HepG2 (cell line): ENCODE results near the gene AKR7A3. TPM values are rescaled to one million over a fixed set of nuclear protein-coding genes. Genes with fewer than 3 reads are reported as not detected.

ENCODE experiments used
- BORCS8-MEF2B ChIP-seq: sonication (generic); formaldehyde crosslinking; IDR thresholded peaks from 2 replicates; pipeline ENCODE4 v1.8.0; 2022; ENCODE audit warnings: mild to moderate bottlenecking, missing genetic modification reagents
- CHD2 ChIP-seq: IDR thresholded peaks from 2 replicates; pipeline ENCODE4 v1.6.1; 2011; ENCODE audit warnings: low read depth, low read length, improper control_type of control experiment
- GABPA ChIP-seq, 2 experiments: IDR thresholded peaks; 2 replicates each; pipeline ENCODE4 v1.6.1; 2011 to 2016; ENCODE audit warnings: low read depth in 2 of 2, low read length in 1 of 2, missing biosample characterization in 1 of 2, missing genetic modification characterization in 1 of 2
- HOXD1 ChIP-seq: sonication (generic); formaldehyde crosslinking; IDR thresholded peaks from 2 replicates; pipeline ENCODE4 v1.5.0; 2020; ENCODE audit warnings: missing genetic modification reagents
- MIXL1 ChIP-seq: IDR thresholded peaks from 2 replicates; pipeline ENCODE4 v1.6.1; 2016
- NR2F6 ChIP-seq, 2 experiments: IDR thresholded peaks; 2 replicates each; pipeline ENCODE4 v1.6.1; 2016; ENCODE audit warnings: antibody characterized with exemption in 1 of 2, mild to moderate bottlenecking in 1 of 2
- RBM39 ChIP-seq: fragments of 200-400 bp; formaldehyde crosslinking; IDR thresholded peaks from one replicate; pipeline ENCODE4 v1.6.1; 2018; ENCODE audit warnings: antibody characterized with exemption, mild to moderate bottlenecking, low read depth, low read length; ENCODE audit not compliant: poor library complexity, severe bottlenecking
- SOX5 ChIP-seq: IDR thresholded peaks from 2 replicates; pipeline ENCODE4 v1.6.1; 2016; ENCODE audit warnings: borderline replicate concordance
- TRIM24 ChIP-seq: sonication (generic); formaldehyde crosslinking; IDR thresholded peaks from 2 replicates; pipeline ENCODE4 v1.8.0; 2022; ENCODE audit warnings: mild to moderate bottlenecking, missing genetic modification reagents
- XRCC5 ChIP-seq: fragments of 200-400 bp; formaldehyde crosslinking; optimal IDR thresholded peaks from 2 replicates; pipeline ENCODE3; 2017; ENCODE audit warnings: mild to moderate bottlenecking, low read length
- ZNF10 ChIP-seq: sonication (generic); formaldehyde crosslinking; IDR thresholded peaks from 2 replicates; pipeline ENCODE4 v1.4.0; 2020; ENCODE audit warnings: mild to moderate bottlenecking, low read depth, missing genetic modification reagents, borderline replicate concordance
- ZNF672 ChIP-seq: sonication (generic); formaldehyde crosslinking; IDR thresholded peaks from 2 replicates; pipeline ENCODE4 v1.8.1; 2022; ENCODE audit warnings: missing genetic modification reagents
- ZSCAN22 ChIP-seq: sonication (generic); formaldehyde crosslinking; IDR thresholded peaks from 2 replicates; pipeline ENCODE4 v1.4.0; 2020; ENCODE audit warnings: mild to moderate bottlenecking, missing genetic modification reagents
- polyA plus RNA-seq, 8 experiments: library from polyadenylated mRNA; depleted of rRNA in 3 of 8; stranded (reverse) in 7 of 8; unstranded in 1 of 8; fragments of >200 nt; fragmentation: Illumina TruSeq in 4 of 8; extraction: Trizol in 4 of 8; gene quantifications; 2 replicates each; pipeline versions ENCODE4 v1.2.1 to v1.2.3, GENCODE V29; 2011 to 2016; ENCODE audit warnings: low read depth in 4 of 8, missing spikeins in 1 of 8, mixed read lengths in 1 of 8; ENCODE audit not compliant: insufficient read depth in 1 of 8
- total RNA-seq, 5 experiments: library from RNA; depleted of rRNA; stranded (reverse); fragments of >200 nt; fragmentation: Illumina TruSeq; extraction: Trizol; gene quantifications; 2 replicates each; pipeline ENCODE4 v1.2.3, GENCODE V29; 2016; ENCODE audit warnings: low read depth in 1 of 5
- TF ChIP-seq, protein P1 (sequence below): sonication (generic); formaldehyde crosslinking; IDR thresholded peaks from 2 replicates; pipeline ENCODE4 v1.5.0; 2020; ENCODE audit warnings: missing genetic modification reagents, mild to moderate bottlenecking, borderline replicate concordance
- TF ChIP-seq, protein P2 (sequence below): sonication (generic); formaldehyde crosslinking; IDR thresholded peaks from 2 replicates; pipeline ENCODE4 v1.8.1; 2023; ENCODE audit warnings: mild to moderate bottlenecking, inconsistent platforms, moderate library complexity, missing genetic modification reagents, borderline replicate concordance
- TF ChIP-seq, protein P3 (sequence below): sonication (generic); formaldehyde crosslinking; IDR thresholded peaks from 2 replicates; pipeline ENCODE4 v1.5.1; 2020; ENCODE audit warnings: missing genetic modification reagents, mild to moderate bottlenecking, borderline replicate concordance
- TF ChIP-seq, protein P4 (sequence below): sonication (generic); formaldehyde crosslinking; conservative IDR thresholded peaks from 2 replicates; pipeline ENCODE4 v1.4.0; 2020; ENCODE audit warnings: missing genetic modification reagents
- TF ChIP-seq, protein P5 (sequence below): sonication (generic); formaldehyde crosslinking; IDR thresholded peaks from 2 replicates; pipeline ENCODE4 v1.8.1; 2023; ENCODE audit warnings: mild to moderate bottlenecking, missing genetic modification reagents

Gene AKR7A3
- total and polyA plus RNA-seq, 2 of the 13 experiments (the other 11 are each of a cell fraction or from before 2014, with no cell fraction given) = 0.58 to 1.00 TPM

DNA sequence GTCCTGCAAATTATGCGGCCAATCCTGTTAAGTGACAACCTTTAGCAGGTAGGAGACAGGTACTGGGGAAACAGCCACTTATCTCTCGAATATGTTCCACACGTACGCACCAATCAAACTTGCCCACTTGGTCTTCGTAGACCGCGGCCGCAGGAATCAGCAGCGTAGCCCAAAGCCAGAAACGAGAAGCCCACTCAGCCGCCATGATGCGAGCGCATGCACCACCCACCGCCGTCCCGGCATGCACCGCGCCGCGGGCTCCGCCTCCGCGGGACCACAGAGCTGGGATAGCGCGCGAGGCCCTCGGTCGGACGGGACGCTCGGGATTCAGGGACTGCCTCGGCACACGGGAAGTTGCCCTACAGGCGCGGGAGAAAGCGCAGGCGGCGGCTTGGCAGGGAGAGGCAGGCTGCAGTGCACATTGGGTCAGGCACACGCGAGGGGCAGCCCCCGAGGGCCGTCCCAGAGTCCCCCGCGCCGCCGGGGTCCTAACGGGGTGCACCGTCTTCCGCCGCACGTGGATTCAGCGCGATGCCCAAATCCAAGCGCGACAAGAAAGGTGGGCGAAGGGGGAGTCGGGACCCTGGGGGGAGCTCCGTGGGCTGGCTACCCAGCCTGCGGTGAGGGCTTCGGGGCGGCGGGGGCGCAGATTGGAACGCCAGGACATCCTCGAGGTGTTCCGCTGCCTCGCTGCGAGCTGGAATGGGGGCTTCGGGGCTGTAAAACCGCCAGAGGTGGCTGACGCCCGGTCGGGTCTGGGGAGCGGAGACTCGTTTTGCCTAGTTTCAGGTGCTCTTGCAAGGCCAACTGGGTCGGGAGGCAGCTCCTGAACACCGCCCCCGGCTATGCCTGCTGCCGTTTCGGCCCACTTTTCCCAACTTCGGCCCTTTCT lies 37.0 kb downstream of the AKR7A3 start, which contains the start of the genes EMC1 and MRTO4 (continued):
- TF ChIP-seq, protein P1, sequence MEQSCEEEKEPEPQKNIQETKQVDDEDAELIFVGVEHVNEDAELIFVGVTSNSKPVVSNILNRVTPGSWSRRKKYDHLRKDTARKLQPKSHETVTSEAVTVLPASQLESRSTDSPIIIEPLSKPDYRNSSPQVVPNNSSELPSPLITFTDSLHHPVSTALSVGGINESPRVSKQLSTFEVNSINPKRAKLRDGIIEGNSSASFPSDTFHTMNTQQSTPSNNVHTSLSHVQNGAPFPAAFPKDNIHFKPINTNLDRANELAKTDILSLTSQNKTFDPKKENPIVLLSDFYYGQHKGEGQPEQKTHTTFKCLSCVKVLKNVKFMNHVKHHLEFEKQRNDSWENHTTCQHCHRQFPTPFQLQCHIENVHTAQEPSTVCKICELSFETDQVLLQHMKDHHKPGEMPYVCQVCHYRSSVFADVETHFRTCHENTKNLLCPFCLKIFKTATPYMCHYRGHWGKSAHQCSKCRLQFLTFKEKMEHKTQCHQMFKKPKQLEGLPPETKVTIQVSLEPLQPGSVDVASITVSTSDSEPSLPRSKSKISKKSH (CRISPR knock-in tag) = no peak; the same call in 1 of the 2 replicates
- TF ChIP-seq GABPA (IDR thresholded peaks at IDR 0.05; ENCODE audit: low read depth, low read length) (peak; percentile 55), GABPA (CRISPR knock-in tag; IDR thresholded peaks at IDR 0.05; ENCODE audit: low read depth) (peak; percentile 81), CHD2 (peak; percentile 89), SOX5 (peak; percentile 48), BORCS8-MEF2B (CRISPR knock-in tag) (peak; percentile 94; the same call in 1 of the 2 replicates), ZNF10 (CRISPR knock-in tag) (no peak), ZSCAN22 (CRISPR knock-in tag) (no peak), XRCC5 (peak; percentile 84), MIXL1 (CRISPR knock-in tag) (peak; percentile 37; the same call in 1 of the 2 replicates), ZNF672 (CRISPR knock-in tag) (0 out of 2 replicates have a peak, but pooled peaks have one; percentile 66), NR2F6 (IDR thresholded peaks at IDR 0.05) (no peak), NR2F6 (CRISPR knock-in tag; IDR thresholded peaks at IDR 0.05) (peak; percentile 62; the same call in 1 of the 2 replicates), RBM39 (peak; percentile 99), HOXD1 (CRISPR knock-in tag) (peak; percentile 49; the same call in 1 of the 2 replicates), TRIM24 (CRISPR knock-in tag) (no peak)
- TF ChIP-seq, protein P2, sequence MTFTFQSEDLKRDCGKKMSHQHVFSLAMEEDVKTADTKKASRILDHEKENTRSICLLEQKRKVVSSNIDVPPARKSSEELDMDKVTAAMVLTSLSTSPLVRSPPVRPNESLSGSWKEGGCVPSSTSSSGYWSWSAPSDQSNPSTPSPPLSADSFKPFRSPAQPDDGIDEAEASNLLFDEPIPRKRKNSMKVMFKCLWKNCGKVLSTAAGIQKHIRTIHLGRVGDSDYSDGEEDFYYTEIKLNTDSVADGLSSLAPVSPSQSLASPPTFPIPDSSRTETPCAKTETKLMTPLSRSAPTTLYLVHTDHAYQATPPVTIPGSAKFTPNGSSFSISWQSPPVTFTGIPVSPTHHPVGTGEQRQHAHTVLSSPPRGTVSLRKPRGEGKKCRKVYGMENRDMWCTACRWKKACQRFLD (CRISPR knock-in tag) = no peak; the same call in 1 of the 2 replicates
- TF ChIP-seq, protein P3, sequence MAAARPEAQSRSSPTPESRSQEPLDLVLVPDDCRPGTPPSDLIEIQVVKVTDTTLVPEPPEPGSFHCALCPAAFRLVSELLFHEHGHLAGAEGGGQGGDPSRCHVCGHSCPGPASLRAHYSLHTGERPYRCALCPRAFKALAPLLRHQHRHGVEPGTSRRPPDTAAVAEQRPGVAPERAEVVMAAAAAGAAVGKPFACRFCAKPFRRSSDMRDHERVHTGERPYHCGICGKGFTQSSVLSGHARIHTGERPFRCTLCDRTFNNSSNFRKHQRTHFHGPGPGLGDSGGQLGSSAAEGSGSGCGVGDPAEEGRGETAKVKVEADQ = peak; percentile 90
- TF ChIP-seq, protein P4, sequence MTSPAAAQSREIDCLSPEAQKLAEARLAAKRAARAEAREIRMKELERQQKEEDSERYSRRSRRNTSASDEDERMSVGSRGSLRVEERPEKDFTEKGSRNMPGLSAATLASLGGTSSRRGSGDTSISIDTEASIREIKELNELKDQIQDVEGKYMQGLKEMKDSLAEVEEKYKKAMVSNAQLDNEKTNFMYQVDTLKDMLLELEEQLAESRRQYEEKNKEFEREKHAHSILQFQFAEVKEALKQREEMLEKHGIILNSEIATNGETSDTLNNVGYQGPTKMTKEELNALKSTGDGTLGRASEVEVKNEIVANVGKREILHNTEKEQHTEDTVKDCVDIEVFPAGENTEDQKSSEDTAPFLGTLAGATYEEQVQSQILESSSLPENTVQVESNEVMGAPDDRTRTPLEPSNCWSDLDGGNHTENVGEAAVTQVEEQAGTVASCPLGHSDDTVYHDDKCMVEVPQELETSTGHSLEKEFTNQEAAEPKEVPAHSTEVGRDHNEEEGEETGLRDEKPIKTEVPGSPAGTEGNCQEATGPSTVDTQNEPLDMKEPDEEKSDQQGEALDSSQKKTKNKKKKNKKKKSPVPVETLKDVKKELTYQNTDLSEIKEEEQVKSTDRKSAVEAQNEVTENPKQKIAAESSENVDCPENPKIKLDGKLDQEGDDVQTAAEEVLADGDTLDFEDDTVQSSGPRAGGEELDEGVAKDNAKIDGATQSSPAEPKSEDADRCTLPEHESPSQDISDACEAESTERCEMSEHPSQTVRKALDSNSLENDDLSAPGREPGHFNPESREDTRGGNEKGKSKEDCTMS (CRISPR knock-in tag) = no peak
- TF ChIP-seq, protein P5, sequence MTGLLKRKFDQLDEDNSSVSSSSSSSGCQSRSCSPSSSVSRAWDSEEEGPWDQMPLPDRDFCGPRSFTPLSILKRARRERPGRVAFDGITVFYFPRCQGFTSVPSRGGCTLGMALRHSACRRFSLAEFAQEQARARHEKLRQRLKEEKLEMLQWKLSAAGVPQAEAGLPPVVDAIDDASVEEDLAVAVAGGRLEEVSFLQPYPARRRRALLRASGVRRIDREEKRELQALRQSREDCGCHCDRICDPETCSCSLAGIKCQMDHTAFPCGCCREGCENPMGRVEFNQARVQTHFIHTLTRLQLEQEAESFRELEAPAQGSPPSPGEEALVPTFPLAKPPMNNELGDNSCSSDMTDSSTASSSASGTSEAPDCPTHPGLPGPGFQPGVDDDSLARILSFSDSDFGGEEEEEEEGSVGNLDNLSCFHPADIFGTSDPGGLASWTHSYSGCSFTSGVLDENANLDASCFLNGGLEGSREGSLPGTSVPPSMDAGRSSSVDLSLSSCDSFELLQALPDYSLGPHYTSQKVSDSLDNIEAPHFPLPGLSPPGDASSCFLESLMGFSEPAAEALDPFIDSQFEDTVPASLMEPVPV (CRISPR knock-in tag) = peak; percentile 84; the same call in 1 of the 2 replicates
